ENCODE results near the gene TULP4.
A peak's percentile ranks its signal among the peaks of the same experiment; 100 is the strongest.
"Not testable (repeated sequence)": the region's sequence is repeated elsewhere in the genome, so short reads cannot be mapped to it uniquely, and the experiment has no call there.

The TULP4 gene

DNA sequence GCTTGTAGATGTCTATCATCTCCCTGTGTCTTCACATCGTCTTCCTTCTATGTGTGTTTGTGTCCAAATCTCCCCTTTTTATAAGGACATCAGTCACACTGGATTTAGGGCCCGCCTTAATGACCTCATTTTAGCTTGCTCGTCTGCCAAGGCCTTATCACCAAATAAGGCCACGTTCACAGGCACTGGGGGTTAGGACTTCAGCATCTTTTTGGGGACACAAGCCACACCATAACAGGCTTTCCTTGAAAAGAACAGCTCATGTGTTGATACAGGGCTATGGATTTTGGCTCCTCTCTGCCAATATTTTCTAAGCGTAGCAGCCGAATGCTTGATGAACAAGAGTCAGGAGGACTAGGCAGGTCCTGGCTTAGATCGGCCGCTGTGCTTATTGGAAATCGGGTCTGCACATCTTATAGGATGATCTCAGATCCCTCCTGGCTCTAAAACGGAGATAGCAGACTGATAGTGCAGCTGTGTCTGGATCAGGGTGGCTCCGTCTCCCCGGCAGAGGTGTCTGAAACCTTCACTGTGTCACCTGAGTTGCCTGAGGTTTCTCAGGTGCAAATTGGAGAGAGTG lies 231.4 kb downstream of the TULP4 start:
- DNase-seq, result no peak

DNA sequence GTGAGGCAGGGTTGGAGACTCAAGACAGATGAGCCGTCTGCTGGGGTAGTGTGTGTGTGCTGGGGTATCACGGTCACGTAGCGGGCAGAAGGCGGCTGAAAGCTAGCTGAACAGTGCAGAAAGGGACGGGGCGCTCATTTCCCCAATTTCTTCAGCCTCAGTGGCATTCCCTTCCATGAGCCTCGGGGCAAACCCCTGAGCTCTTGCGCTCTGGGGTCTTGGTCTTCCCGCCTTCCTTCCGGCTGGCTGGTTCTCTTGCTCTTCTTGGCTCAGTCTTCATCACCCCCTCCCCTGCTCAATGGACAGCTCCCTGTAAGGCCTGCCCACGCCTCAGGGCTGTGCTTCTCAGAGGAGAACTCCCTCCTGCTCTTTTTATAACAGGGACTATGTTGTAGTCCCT lies 232.2 kb downstream of the TULP4 start:
- no peak for DNase-seq

DNA sequence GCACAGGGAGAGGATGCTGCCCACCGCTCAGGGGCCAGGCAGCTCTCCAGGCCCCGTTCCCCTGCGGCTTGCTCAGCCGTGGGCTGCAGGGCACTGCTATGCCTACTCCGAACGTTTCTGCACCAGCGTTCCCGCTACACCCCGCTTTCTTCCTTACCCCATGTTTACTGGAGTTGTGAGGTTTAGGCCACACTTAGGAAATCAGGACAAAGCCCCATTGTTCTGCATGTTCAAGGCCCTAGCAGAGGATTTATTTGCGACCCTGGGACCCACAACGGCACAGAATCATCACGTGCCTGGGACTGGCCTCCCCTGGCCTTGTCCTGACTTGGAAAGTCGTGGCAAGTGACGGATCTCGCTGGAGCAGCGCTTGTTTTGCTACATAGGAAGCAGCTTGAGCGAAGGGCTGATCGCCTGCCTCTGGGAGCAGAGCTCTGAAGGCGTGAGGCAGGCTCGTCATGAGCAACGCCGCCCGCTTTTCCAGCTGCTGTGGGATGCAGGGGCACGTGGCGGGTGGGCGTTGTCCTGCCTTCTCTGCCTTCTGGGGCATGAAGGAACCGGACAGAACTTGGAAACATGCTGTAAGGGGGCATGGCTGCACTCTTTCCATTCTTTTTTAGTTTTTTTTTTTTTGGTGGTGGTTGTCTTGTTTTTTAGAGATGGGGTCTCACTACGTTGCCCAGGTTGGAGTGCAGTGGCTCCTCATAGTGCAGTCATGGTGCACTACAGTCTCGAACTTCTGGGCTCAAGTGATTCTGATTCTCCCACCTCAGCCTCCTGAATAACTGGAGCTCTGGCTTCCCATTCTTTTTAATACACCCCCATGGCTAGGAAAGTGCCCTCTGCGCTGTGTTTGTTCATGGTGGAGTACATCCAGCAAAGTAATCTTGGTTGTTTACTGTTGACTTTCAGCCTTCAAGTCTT lies 233.0 kb downstream of the TULP4 start:
- no peak for DNase-seq

DNA sequence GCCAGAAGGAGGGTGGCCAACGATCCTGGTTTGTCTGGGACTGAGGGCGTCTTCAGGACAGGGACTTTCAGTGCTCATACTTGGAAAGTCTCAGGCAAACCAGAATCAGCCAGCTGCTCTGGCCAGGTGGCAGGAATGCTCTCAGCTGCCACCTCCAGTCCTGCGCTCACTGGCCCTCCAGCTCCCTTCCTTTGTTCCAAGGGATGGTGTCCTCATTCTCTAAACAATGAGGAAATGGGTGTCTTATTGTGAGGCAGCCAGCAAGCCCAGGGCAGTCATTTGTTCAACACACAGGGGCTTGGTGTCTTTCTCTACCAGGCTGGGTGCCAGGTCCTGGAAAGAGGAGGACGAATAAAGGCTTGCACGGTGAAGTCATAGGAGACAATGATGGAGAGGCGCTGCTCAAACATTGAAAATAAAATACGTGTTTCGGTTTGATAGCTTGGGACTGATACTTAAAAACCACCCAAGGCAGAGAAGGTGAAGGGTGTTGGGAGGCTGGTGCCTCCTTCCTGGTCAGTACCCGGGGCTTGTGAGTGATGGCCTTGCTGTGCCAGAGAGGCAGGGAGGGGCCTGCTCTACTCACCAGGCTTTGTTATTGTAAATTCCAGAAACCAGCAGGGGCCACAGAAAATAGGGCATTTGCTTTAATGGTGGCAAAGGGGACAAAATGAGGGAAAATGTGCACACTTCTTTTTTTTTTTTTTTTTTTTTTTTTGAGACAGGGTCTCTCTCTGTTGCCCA lies 236.3 kb downstream of the TULP4 start:
- DNase-seq, result no peak

DNA sequence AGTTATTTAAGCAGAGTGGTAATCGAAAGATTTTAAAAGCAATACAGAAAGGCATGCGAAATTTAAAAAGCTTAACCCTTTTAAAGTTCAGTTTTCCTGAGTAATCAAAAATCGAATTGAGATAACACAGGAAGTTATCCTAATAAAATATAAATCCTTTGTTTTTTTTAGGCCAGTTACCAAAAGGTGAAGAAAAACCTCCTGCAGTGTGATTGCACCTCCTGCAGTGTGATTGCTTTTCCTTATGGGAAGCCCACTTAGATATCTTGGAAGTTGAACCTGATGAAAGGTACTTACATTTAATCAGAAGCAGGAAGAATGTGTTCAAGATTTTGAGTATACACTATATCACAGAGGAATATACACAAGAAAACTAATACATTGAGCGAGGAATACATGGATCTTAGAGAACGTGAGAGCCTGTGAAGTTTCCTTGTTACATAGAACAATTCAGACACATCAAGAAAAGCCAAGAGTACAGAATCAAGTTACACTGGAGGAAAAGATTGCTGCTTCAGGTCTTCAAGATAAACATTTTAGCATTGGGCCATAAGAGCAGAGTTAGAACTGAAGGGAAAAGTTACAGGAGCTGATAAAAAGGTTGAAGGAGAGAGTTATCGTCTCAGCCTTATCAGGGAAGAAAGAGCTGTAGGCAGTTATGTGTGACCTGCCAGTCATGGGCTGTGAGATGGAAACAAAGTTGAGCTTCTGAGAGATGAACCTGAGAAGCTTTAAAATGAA lies 240.0 kb downstream of the TULP4 start:
- no peak for DNase-seq

DNA sequence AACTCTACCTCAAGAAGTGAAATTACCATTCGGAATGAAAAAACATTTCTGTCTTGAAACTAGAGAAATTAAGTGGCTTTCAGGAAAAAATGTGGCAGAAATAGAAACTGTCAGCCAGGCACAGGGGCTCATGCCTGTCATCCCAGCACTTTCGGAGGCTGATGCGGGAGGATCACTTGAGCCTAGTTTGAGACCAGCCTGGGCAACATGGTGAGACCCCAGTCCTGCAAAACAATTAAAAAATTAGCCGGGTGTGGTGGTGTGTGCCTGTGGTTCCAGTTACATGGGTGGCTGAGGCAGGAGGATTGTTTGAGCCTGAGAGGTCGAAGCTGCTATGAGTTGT lies 240.5 kb downstream of the TULP4 start:
- no peak for DNase-seq

DNA sequence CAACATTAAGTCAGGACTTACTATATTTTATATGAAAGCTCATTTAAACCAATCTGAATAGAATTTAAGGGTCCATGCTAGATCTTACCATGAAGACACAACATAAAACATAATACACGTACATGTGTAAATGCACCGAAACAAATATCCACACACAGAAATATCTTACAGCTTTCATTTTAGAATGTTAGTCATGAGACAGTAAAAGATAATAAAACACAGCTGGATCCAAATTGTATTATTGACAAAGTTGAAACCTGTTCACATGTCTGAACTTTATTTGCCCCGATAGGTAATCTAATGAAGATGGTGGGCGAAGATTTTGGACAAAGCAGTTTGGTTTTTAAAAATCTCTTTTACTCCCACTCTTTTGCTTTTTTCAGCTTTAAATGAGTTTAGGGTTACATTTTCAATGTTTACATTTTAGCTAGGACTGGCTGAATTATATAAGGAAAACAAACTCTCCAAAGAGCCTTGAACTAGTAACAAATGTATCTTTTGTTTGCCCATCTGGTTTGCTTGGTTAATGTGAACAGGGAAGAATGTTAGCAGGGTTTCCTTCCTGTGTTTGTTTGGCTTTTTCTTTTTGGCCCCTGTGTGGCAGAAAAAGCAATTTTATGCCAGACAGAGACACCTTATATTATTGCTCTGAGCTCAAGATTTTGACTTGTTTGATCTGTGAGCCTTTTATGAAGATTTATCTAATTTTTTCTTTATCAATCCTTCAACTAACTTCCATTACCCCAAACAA lies 242.5 kb downstream of the TULP4 start:
- no peak for DNase-seq

DNA sequence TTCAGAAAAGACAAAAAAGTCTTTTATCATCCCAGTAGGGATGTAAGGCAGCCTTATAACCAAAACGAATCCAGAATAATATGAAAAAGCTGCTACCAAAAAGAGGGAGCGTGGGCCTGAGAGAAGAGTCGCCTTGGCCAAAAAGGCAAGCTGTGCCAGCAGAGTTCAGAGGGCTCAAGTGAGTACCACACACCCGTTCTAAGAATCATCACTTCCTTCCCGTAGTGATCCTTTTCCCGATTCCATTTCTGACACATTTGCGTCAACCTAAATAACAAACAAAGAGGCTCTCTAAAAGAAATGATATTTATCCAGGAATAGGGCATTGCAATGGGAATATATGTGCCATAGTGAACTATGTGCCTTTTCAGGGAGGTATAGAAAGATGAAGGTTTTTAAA lies 243.8 kb downstream of the TULP4 start:
- DNase-seq, result no peak

DNA sequence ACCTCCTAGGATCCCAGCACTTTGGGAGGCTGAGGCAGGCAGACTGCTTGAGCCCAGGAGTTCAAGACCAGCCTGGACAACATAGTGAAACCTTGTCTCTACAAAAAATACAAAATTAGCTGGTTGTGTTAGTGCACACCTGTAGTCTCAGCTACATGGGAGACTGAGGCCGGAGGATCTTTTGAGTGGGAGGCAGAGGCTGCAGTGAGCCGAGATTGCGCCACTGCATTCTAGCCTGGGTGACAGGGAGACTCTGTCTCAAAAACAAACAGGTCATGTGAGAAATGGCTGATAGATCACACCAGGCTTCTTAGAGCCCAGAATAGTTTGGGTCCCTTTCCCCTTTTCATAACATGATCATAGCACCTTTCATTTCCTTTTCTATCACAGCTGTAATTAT lies 244.8 kb downstream of the TULP4 start:
- not testable (repeated sequence) for DNase-seq

DNA sequence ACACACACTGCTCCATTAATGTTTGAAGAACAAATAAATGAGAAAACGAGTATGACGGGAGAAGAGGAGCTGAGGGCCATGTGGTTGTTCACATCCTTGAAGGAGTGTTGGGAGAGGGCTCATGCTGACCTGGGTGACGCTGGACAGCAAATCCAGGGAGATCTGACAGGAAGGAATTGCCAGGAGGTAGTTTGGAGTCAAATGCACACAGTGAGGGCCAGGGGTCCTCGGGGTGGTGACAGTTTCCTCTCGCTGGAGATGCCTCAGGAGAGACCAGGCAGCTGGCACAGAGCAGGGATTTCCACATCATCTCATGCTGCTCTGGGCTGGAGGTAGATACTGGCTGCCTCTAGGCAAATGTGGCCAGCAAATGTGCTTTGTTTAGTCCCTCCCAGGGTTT lies 245.7 kb downstream of the TULP4 start:
- DNase-seq, result no peak

DNA sequence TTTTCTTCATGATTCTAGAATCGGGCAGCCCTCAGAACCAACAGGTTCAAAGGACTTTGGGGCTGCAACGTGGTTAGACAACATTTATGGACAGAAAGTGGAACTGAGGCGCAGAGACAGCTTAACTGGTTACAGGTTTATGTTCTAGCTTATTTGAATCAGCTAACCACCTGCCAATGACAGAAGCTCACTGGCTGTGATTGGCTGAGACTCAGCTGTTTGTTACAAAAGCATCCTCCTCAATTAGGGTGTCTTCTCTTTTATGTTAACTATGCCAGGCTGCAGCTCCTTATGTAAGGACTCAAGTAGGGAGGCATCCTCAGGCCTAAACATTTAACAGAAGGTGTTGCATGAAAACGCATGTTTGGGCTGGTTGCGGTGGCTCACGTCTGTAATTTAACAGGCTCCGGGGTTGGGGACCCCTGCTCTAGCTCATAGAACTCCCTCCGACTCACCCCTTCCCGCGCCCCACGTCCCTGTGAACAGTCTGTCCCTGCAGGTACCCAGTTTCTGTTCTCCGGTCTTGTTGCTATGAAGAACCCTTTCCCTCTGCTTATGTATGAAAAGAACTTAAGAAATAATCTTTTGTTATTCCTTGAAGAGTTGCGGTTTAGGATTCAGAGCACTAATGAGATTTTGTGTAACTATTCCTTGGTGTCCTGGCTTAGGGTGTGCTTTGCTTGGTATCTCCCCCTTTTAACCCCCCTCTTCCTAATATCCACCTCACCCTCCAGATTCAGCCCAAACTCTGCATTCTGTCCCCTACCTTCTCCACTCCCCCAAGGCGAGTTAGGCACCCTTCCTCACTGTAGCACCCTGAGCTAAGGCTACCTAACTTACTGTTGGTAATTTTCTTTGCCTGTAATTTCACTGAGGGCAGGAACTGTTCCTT lies 246.4 kb downstream of the TULP4 start:
- no peak for DNase-seq

DNA sequence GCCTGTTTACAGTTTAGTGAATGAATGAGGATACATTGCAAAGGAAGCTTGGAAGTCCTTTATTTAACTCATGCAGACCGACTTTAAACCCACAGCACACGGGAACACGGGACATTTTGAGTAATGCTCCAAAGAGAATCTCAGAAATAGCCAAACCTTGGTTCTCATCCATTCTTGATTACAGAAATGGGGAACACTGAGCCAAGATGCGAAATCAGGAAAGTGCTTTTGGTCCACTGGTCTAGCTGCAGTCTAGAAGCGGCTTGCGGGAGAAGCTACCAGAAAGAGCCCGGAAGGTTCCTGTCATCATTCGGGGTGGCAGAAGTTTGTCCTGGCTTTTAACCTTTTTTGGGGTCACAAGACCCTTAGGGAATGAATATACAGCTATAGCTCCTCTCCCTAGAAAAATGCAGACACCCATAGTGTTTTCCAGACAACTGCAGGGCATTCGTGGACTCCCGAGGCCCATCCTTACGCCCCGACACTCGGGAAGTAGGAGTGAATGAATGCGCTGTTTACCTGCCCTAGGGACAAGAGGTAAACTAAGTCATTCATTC lies 247.2 kb downstream of the TULP4 start:
- DNase-seq, result no peak

DNA sequence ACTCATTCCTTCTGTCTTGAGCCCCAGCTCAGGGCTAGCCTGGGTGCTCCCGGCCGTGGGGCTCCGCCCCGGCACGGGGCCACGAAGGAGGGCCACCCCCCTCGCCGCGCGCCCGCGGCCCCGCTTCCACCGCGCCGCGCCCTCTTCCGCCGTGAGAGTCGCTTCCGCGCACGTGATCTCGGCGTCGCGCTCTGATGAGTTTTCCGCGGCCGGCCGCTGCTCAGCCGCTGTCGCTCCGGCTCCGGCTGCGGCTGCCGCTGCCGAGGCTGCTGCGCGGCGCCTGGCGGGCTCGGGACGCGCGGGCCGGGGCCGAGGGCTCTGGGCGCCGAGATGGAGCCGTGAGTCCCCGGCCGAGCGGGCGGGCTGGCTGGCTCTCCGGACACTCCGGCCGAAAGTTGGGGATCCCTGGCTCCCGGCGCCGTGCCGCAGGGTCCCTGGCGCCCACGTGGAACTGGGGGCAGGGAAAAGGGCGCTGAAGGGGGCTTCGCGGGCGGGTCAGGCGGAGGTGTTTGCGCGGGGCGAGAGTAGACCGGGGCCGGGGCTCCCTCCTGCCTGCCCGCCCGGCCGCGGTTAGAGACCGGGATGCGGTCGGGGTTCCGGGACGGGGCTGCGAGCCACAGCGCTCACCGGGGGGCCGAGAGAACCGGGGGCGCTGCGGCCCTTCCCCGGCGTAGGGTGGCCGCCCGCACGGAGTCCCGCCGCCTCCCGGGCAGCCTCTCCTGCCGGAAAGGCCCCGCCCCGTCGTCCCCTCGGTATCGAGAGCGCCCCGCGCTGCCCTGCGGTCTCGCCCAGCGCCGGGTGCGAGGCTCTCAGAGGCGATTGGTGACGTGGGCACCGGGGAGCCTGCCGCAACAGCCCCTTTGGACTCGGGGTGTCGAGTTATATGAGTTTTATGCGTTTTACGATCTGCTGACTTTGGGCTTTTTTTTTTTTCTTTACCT lies 247.9 kb downstream of the TULP4 start, which contains the start of gene TMEM181:
Gene TMEM181 (plus strand): TSS at position 197 of the 941 bp plus-strand sequence. CDS start 134 bp downstream, at position 331.
- DNase-seq, result peak; percentile 83

DNA sequence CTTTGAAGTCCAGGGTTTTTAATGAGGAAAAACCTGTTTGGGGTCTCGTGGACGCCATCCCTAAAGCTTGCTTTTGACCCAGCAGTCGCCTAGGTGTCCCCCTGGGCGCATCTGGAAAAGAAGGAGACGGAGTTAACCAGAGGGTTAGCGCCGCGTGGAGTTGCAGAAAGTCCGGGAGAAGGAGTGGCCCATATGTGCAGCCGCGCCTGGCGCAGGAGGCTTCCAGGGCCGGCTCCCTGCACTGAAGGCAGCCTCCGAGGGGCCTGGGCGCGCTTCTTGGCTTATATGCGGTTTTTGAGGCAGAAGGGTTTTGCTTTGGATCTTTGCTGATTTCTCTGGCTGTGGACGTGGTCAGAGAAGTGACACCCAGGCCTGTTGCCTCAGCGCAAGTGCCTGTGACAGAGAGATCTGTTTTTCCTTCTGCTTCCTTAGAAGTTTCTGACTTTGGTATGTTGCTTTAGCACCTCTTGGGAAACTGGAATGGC lies 248.6 kb downstream of the TULP4 start:
- DNase-seq, result no peak
